GM21737 (cell line): ENCODE results near the gene NKD1.

Source experiments
- ATAC-seq: cut with Tn5 transposase; IDR thresholded peaks from one replicate; pipeline ENCODE4 v1.9.1; 2021; ENCODE audit warnings: mild to moderate bottlenecking, moderate library complexity; ENCODE audit not compliant: unreplicated experiment

Gene NKD1

GRCh38 chr16:50668368-50669008 lies 120.3 kb downstream of the NKD1 start:
- ATAC-seq: no peak

- ATAC-seq: no peak
Observed at GRCh38 chr16:50669741-50670140, 121.5 kb downstream of the NKD1 start.

DNA sequence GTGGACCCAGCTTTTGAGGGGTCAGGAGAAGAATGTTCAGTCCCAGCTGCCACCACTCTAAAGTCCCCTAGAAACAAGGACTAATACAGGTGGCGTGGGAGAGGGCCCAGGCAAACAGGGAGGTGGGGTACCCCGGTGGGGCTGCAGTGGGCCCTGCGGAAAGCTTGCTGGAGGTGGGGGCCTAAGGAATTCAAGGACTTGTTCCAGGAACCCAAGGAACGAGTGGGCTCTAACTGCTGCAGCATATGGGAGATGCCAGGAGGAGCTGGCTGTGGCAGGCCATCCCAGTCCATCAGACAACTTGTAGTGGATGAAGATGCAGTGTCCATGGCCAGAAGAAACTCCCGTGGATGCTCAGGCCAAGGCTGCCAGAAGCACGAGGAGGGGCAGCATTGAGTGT lies 122.3 kb downstream of the NKD1 start:
- ATAC-seq: no peak

- no peak for ATAC-seq
Observed at GRCh38 chr16:50671644-50672260, 123.6 kb downstream of the NKD1 start.

GRCh38 chr16:50673496-50674275 lies 125.5 kb downstream of the NKD1 start:
- ATAC-seq: no peak

- ATAC-seq: no peak
Observed at GRCh38 chr16:50674831-50675230, 126.6 kb downstream of the NKD1 start.

- no peak for ATAC-seq
Observed at GRCh38 chr16:50675686-50676610, 127.8 kb downstream of the NKD1 start.

GRCh38 chr16:50676684-50677225 lies 128.6 kb downstream of the NKD1 start:
- ATAC-seq: no peak

GRCh38 chr16:50677351-50677750 lies 129.2 kb downstream of the NKD1 start:
- ATAC-seq: no peak

GRCh38 chr16:50678531-50678930 lies 130.3 kb downstream of the NKD1 start:
- no peak for ATAC-seq

- ATAC-seq: no peak
Observed at GRCh38 chr16:50679266-50679665, 131.1 kb downstream of the NKD1 start.

DNA sequence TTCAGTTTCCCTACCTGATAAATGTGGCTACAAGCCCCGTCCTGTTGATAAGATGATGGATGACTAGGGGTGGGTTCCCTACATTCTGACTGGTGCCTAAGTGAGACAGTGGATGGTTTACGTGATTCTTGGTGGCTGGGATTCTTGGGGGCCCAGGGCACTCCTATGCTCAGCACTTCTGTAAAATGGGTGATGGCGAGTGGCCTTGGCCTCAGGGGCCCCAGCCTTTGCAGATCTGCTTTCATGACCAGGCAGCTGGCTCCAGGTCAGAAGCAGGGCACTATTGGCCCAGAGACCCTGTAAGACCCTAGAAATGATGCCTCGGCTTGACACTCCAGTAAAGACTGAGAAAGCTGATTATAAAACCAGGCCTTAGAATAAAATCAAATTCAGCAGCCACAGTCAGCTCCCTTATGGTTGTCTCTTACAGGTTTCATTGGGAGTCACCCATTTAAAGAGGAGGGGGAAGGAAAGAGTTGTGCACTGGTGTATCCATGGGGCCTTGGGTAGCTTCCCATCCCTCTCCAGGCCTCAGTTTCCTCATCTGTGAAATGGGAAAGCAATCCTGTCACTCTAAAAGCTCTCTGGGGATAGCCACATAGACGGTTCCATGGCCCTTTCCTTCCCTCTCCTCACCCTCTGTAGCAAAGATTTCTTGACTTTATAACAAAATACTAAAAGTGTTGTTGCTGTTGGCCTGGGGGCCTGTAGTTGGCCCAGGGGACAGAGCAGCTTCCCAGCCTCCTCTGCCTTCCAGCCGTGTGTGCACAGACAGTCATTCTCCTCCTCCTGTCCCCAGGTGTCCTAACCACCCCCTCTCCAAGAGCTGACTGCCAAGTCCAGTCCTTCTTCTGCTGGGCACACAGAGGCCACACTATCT lies 131.7 kb downstream of the NKD1 start:
- no peak for ATAC-seq

- no peak for ATAC-seq
Observed at GRCh38 chr16:50680556-50680893, 132.3 kb downstream of the NKD1 start.

DNA sequence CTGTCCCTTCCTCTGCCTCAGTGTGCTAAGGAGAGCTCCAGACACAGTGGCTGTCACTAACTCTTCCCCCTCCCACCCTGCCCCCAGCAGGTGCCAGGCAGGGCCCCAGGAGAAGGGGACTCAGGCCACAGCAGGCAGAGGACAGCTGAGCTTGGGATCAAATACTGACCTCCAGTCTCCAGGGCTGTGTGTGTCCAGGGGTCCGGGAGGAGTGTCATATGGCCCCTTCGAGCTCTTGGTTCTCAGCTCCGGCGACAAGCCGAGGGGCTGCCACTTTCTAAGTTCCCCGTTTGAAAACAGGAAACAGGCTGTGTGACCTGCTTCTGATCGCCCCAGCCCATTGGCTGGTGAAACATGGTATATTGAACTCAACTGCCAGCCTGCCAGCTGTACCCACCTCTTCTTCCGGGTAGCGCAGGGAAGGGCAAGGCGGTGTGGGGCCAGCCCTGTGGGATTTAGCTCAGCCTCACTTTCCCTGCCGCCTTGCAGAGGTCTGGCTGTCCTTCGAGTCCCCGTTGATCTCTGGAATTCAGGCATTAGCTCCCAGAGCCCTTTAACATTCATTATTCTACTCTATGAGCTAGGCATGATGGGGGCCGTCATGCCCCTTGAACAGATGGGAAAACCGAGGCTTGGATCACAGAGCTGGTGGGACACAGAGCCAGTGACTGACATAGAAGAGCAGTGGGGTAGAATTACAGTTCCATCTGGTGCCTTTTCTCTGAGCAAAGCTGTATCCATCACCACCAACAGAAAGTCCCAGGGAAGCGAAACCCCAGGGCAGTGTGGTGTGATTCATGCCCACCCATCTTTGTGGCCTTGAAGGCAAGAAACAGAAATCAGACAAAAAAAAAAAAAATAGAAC lies 133.1 kb downstream of the NKD1 start, which contains the start of gene SNX20:
TSS of gene SNX20 (minus strand) at position 292 of the 865 bp plus-strand sequence. CDS start 3,786 bp downstream, outside the sequence.
- peak; percentile 48 for ATAC-seq

GRCh38 chr16:50683689-50684374 lies 135.6 kb downstream of the NKD1 start:
- peak; percentile 67 for ATAC-seq

- no peak for ATAC-seq
Observed at GRCh38 chr16:50684823-50685461, 136.7 kb downstream of the NKD1 start.

GRCh38 chr16:50685462-50686063 lies 137.4 kb downstream of the NKD1 start:
- no peak for ATAC-seq
